Muscle layer of duodenum (tissue), 2 donors: ENCODE results near the gene TEPSIN.

ENCODE experiments used
- H3K27ac ChIP-seq: one replicate; pipeline ENCODE4 v1.7.0; 2013; ENCODE audit warnings: mild to moderate bottlenecking, low read length
- H3K27me3 ChIP-seq: one replicate; pipeline ENCODE4 v1.7.0; 2013; ENCODE audit warnings: low read depth, mild to moderate bottlenecking, control low read depth, low read length
- H3K36me3 ChIP-seq, 2 donors: one replicate each; pipeline ENCODE4 v1.7.0; 2013; ENCODE audit warnings: low read length in 2 of 2, control low read depth in 1 of 2, mild to moderate bottlenecking in 1 of 2; ENCODE audit not compliant: insufficient read depth in 2 of 2, control insufficient read depth in 1 of 2
- H3K4me1 ChIP-seq, 2 donors: one replicate each; pipeline ENCODE4 v1.7.0; 2013; ENCODE audit warnings: low read length in 2 of 2, mild to moderate bottlenecking in 2 of 2, control low read depth in 1 of 2, moderate library complexity in 1 of 2; ENCODE audit not compliant: insufficient read depth in 2 of 2, control insufficient read depth in 1 of 2
- H3K4me3 ChIP-seq, 2 donors: one replicate each; pipeline ENCODE4 v1.7.0; 2013; ENCODE audit warnings: low read length in 2 of 2, low read depth in 1 of 2, mild to moderate bottlenecking in 1 of 2
- H3K9me3 ChIP-seq, 2 donors: one replicate each; pipeline ENCODE4 v1.7.0; 2013; ENCODE audit warnings: low read length in 2 of 2, control low read depth in 1 of 2, mild to moderate bottlenecking in 1 of 2; ENCODE audit not compliant: control insufficient read depth in 1 of 2
- donor health status: healthy.

Gene TEPSIN

DNA sequence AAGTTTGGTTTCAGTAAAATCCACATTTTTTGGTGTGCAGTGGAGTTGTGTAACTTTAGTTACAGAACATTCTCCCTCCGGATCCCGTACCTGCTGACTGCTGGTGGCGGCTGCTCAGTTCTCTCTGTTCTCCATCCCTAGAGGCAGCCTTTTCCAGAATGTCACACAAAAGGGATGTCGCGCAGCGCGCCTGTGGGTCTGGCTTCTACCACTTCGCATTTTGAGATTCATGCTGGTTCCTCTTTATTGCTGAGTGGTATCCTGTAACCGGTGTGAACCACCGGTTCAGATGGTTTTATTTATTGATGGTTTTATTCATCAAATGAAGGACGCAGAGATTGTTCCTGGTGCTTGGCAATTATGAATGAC is 15.1 kb downstream of the TEPSIN start:
- peak overlapping the region; percentile 50 to 87 for H3K4me3 ChIP-seq
- no peaks in the 10 kb centered on the region for H3K27me3 ChIP-seq
- H3K27ac ChIP-seq = no peak overlapping the region
- H3K4me1 ChIP-seq = peaks cover 12 to 14% of the 10 kb centered on the region in 2 donors
- peaks cover 0 to 8% of the 10 kb centered on the region in 2 donors for H3K36me3 ChIP-seq
- H3K9me3 ChIP-seq = no peaks in the 10 kb centered on the region

- H3K36me3 ChIP-seq = peaks cover 0 to 5% of the 10 kb centered on the region in 2 donors
- H3K27ac ChIP-seq = no peak within 1 kb of the TSS
- H3K9me3 ChIP-seq = no peaks in the 10 kb centered on the region
- H3K4me1 ChIP-seq = peaks cover 12 to 14% of the 10 kb centered on the region in 2 donors
- peak within 1 kb of the TSS; percentile 50 to 87 for H3K4me3 ChIP-seq
- no peaks in the 10 kb centered on the region for H3K27me3 ChIP-seq
Observed at GRCh38 chr17:81222906-81223761, 15.7 kb downstream of the TEPSIN start, which contains the start of gene CEP131. Gene CEP131, minus strand, starts transcription at chr17:81222965. Its CDS starts 2,909 bp downstream, at chr17:81220056.

- H3K4me3 ChIP-seq = peak overlapping the region; percentile 44 to 87
- no peak overlapping the region for H3K27ac ChIP-seq
- H3K36me3 ChIP-seq = peaks cover 0 to 5% of the 10 kb centered on the region in 2 donors
- H3K27me3 ChIP-seq = no peaks in the 10 kb centered on the region
- H3K4me1 ChIP-seq = peaks cover 12 to 14% of the 10 kb centered on the region in 2 donors
- no peaks in the 10 kb centered on the region for H3K9me3 ChIP-seq
Observed at GRCh38 chr17:81222620-81222905, 16.3 kb downstream of the TEPSIN start.

GRCh38 chr17:81221842-81222619 is 16.8 kb downstream of the TEPSIN start:
- peaks cover 12 to 14% of the 10 kb centered on the region in 2 donors for H3K4me1 ChIP-seq
- H3K27me3 ChIP-seq = no peaks in the 10 kb centered on the region
- H3K4me3 ChIP-seq = peak overlapping the region; percentile 44 to 87
- peaks cover 0 to 5% of the 10 kb centered on the region in 2 donors for H3K36me3 ChIP-seq
- no peak overlapping the region for H3K27ac ChIP-seq
- no peaks in the 10 kb centered on the region for H3K9me3 ChIP-seq

GRCh38 chr17:81221371-81221841 is 17.4 kb downstream of the TEPSIN start:
- Histone ChIP-seq H3K4me3 (peak overlapping the region in 1 of 2 donors; percentile 87), H3K9me3 (no peaks in the 10 kb centered on the region), H3K4me1 (peaks cover 12 to 14% of the 10 kb centered on the region in 2 donors)

DNA sequence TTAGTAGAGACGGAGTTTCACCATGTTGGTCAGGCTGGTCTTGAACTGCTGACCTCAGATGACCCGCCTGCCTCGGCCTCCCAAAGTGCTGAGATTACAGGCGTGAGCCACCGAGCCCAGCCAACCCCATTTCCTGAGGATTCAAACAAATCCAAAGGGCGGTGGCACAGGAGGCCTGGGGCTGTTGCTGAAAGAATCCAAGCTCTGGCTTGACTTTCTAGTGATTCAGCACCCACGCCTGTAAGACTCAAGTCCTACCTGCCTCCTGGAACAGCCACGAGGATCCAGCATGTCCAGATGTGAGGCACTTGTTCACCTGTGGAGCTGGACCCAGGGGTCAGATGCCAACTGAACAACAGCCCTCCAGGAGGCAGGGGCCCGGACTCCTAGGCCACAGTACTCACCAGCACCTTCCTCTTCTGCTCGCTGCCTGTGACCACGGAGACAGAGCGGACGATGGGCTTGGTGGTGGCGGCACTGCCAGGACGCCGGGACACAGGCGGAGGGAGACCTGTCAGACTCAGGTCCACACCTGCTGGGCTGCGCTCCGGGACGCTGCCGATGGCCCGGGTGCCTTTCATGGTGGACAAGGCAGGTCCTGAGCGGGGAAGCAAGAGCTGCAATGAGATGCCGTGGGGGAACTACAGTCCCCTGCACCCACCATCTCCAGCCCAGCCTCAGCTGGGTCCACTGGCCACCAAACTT is 19.2 kb downstream of the TEPSIN start:
- peaks cover 0 to 5% of the 10 kb centered on the region in 2 donors for H3K36me3 ChIP-seq
- no peaks in the 10 kb centered on the region for H3K27me3 ChIP-seq
- peaks cover 12 to 14% of the 10 kb centered on the region in 2 donors for H3K4me1 ChIP-seq
- H3K4me3 ChIP-seq = no peak overlapping the region
- H3K27ac ChIP-seq = no peak overlapping the region
- H3K9me3 ChIP-seq = no peaks in the 10 kb centered on the region

More at GRCh38 chr17:81221371-81221841, 17.4 kb downstream of the TEPSIN start:
- Histone ChIP-seq H3K27me3 (no peaks in the 10 kb centered on the region), H3K27ac (no peak overlapping the region), H3K36me3 (peaks cover 0 to 5% of the 10 kb centered on the region in 2 donors)

DNA sequence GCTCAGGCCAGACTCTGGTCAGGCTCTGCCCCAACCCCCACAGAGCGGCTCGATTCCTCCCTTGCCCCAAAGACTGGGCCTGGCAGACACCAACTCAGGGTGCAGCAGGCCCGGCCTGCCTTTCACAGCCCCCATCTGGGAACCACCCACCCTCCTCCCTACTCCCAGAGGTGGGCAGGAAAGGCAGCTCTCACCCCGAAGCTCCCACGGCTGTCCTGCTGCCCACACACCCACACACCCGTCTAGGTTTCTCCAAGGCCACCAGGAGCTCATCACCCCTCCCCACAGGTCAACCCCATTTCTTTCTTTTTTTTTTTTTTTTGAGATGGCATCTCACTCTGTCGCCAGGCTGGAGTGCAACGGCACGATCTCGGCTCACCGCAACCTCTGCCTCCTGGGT is 19.9 kb downstream of the TEPSIN start:
- no peaks in the 10 kb centered on the region for H3K27me3 ChIP-seq
- H3K4me3 ChIP-seq = no peak overlapping the region
- peaks cover 0 to 5% of the 10 kb centered on the region in 2 donors for H3K36me3 ChIP-seq
- H3K27ac ChIP-seq = no peak overlapping the region
- peaks cover 12 to 14% of the 10 kb centered on the region in 2 donors for H3K4me1 ChIP-seq
- H3K9me3 ChIP-seq = no peaks in the 10 kb centered on the region

DNA sequence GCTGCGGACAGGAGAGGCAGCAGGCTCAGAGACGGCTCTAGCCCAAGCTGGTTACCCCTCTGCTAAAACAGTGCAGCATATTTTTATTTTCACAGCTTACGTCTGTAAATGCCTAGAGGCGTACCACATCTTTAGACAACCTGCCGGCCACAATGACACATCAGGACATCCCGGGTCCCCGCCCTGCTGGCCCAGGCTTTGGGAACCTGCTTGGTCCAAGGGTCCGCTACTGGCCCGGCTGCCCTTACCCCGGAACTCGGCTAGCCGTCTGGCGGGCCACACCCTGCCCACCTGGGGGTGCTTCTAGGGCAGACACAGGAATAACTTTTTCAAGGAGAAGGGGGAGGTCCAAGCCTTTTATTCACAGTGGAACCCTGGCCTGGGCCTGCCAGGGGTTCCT is 20.4 kb downstream of the TEPSIN start:
- H3K27ac ChIP-seq = no peak overlapping the region
- H3K36me3 ChIP-seq = peaks cover 0 to 5% of the 10 kb centered on the region in 2 donors
- H3K27me3 ChIP-seq = no peaks in the 10 kb centered on the region
- peaks cover 9 to 14% of the 10 kb centered on the region in 2 donors for H3K4me1 ChIP-seq
- no peak overlapping the region for H3K4me3 ChIP-seq
- H3K9me3 ChIP-seq = no peaks in the 10 kb centered on the region

GRCh38 chr17:81217491-81217890 is 21.4 kb downstream of the TEPSIN start:
- Histone ChIP-seq H3K4me3 (no peak overlapping the region), H3K9me3 (no peaks in the 10 kb centered on the region), H3K4me1 (peaks cover 8 to 13% of the 10 kb centered on the region in 2 donors), H3K36me3 (peaks cover 0 to 5% of the 10 kb centered on the region in 2 donors), H3K27me3 (no peaks in the 10 kb centered on the region), H3K27ac (no peak overlapping the region)

DNA sequence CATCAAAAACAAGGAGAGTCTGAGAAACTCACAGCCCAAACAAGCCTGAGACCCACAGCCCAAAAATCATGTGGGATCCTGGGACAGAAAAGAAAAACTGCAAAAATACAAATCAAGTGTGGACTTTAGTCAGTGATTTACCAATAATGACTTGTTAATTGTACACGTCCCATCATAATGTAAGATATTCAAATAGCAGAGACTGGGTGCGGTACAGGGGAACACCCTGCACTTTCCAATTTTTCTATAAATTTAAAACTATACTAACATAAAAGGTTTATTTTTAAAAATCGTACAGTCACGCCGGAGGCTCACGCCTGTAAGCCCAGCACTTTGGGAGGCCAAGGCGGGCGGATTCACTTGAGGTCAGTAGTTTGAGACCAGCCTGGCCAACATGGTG is 24.9 kb downstream of the TEPSIN start:
- no peak overlapping the region for H3K27ac ChIP-seq
- H3K36me3 ChIP-seq = peaks cover 0 to 5% of the 10 kb centered on the region in 2 donors
- H3K9me3 ChIP-seq = no peaks in the 10 kb centered on the region
- no peak overlapping the region for H3K4me3 ChIP-seq
- H3K4me1 ChIP-seq = no peaks in the 10 kb centered on the region
- H3K27me3 ChIP-seq = no peaks in the 10 kb centered on the region

DNA sequence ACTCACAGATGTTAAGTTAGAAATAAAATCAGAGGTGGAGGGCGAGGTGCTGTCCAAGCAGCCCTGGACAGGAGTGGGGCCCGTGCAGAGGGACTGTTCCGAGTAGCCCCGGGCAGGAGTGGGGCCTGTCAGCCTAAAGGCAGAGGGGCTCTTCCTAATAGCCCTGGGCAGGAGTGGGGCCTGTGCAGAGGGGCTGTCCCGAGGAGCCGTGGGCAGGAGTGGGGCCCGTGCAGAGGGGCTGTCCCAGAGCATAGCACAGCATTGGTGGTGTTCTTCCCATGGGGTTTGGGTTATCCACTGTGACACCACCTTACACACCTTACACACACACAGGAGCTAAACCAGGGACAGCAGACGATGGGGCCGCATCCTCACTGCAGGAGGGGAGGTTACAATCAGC is 26.5 kb downstream of the TEPSIN start:
- no peak overlapping the region for H3K27ac ChIP-seq
- no peaks in the 10 kb centered on the region for H3K27me3 ChIP-seq
- no peaks in the 10 kb centered on the region for H3K9me3 ChIP-seq
- no peaks in the 10 kb centered on the region for H3K4me1 ChIP-seq
- H3K36me3 ChIP-seq = peaks cover 0 to 3% of the 10 kb centered on the region in 2 donors
- H3K4me3 ChIP-seq = no peak overlapping the region
